NCI-H2107 treated with DMSO at 0.1 percent for 48 hours (cell line): ENCODE results near the gene CLHC1.
"Not testable (repeated sequence)": the region's sequence is repeated elsewhere in the genome, so short reads cannot be mapped to it uniquely, and the experiment has no call there.

ENCODE experiments used
- DNase-seq: peaks from one replicate; lab custom pipeline; 2025; ENCODE audit not compliant: unreplicated experiment; lab: John Stamatoyannopoulos, UW

Gene CLHC1

GRCh38 chr2:55232084-55232862 lies at the start of gene CLHC1, which contains the start of gene RPS27A:
Gene CLHC1 (minus strand): TSS chr2:55232293. CDS start chr2:55222411, 9,882 bp downstream.
Gene RPS27A (plus strand): TSS chr2:55232688. CDS start chr2:55232825, 137 bp downstream.
- DNase-seq: peak; percentile 99

- DNase-seq: not testable (repeated sequence)
Measured at GRCh38 chr2:55280851-55281546, 48.9 kb upstream of the CLHC1 start.

GRCh38 chr2:55279859-55280424 lies 47.8 kb upstream of the CLHC1 start:
- DNase-seq: not testable (repeated sequence)

GRCh38 chr2:55279214-55279835 lies 47.2 kb upstream of the CLHC1 start:
- DNase-seq: not testable (repeated sequence)

GRCh38 chr2:55277310-55277709 lies 45.2 kb upstream of the CLHC1 start:
- DNase-seq: no peak

GRCh38 chr2:55274346-55274745 lies 42.3 kb upstream of the CLHC1 start:
- not testable (repeated sequence) for DNase-seq

- peak; percentile 15 for DNase-seq
Measured at GRCh38 chr2:55269645-55269990, 37.5 kb upstream of the CLHC1 start.

GRCh38 chr2:55268907-55269644 lies 37.0 kb upstream of the CLHC1 start, which contains the start of gene MTIF2:
Gene MTIF2 (minus strand): TSS chr2:55269231. CDS start chr2:55263858, 5,373 bp downstream.
- DNase-seq: peak; percentile 78

- DNase-seq: no peak
Measured at GRCh38 chr2:55268288-55268906, 36.3 kb upstream of the CLHC1 start.

GRCh38 chr2:55259586-55259985 lies 27.5 kb upstream of the CLHC1 start:
- not testable (repeated sequence) for DNase-seq

- DNase-seq: no peak
Measured at GRCh38 chr2:55252832-55253231, 20.7 kb upstream of the CLHC1 start.

- DNase-seq: no peak
Measured at GRCh38 chr2:55247025-55247424, 14.9 kb upstream of the CLHC1 start.

- DNase-seq: no peak
Measured at GRCh38 chr2:55245411-55245810, 13.3 kb upstream of the CLHC1 start.

GRCh38 chr2:55242617-55243016 lies 10.5 kb upstream of the CLHC1 start:
- DNase-seq: no peak

GRCh38 chr2:55241582-55241981 lies 9.5 kb upstream of the CLHC1 start:
- not testable (repeated sequence) for DNase-seq

GRCh38 chr2:55239656-55240222 lies 7.6 kb upstream of the CLHC1 start:
- DNase-seq: no peak

GRCh38 chr2:55236992-55237543 lies 5.0 kb upstream of the CLHC1 start:
- no peak for DNase-seq

- no peak for DNase-seq
Measured at GRCh38 chr2:55235724-55236538, 3.8 kb upstream of the CLHC1 start.

- no peak for DNase-seq
Measured at GRCh38 chr2:55233658-55233940, 1.5 kb upstream of the CLHC1 start.
